GM12864 (cell line): ENCODE measurements around the gene CASZ1.

ENCODE experiments used
- DNase-seq: peaks from one replicate; pipeline ENCODE4 v3.0.0-alpha.2; 2011; ENCODE audit warnings: low read depth
- H3K4me3 ChIP-seq: 2 replicates; pipeline ENCODE4 v1.5.1; 2011; ENCODE audit warnings: mild to moderate bottlenecking, low read depth, low read length, control low read depth
- CTCF ChIP-seq: IDR thresholded peaks from 2 replicates; pipeline ENCODE4 v1.5.1; 2011; ENCODE audit warnings: low read depth, mild to moderate bottlenecking, moderate library complexity, low read length, control low read depth, inconsistent platforms; ENCODE audit errors: missing control alignments

CASZ1 gene

GRCh38 chr1:10649517-10650201 is 146.8 kb downstream of the CASZ1 start:
- no peak overlapping the region for H3K4me3 ChIP-seq
- no peak for TF ChIP-seq CTCF
- no peak for DNase-seq

- no peak for TF ChIP-seq CTCF
- H3K4me3 ChIP-seq, result no peak overlapping the region
- no peak for DNase-seq
These were observed 147.5 kb downstream of the CASZ1 start for GRCh38 chr1:10648689-10649516.

- no peak overlapping the region for H3K4me3 ChIP-seq
- TF ChIP-seq CTCF, result no peak
- DNase-seq, result no peak
These were observed 148.9 kb downstream of the CASZ1 start for GRCh38 chr1:10647414-10648170.

GRCh38 chr1:10646347-10646861 is 150.0 kb downstream of the CASZ1 start:
- no peak overlapping the region for H3K4me3 ChIP-seq
- TF ChIP-seq CTCF, result no peak
- DNase-seq, result no peak

- H3K4me3 ChIP-seq, result no peak overlapping the region
- no peak for DNase-seq
- TF ChIP-seq CTCF, result no peak
These were observed 151.9 kb downstream of the CASZ1 start for GRCh38 chr1:10644307-10645128.
